Choroid plexus epithelial cell (primary cell): Measurements from ENCODE around the gene CALML4.

ENCODE experiments used
- DNase-seq: peaks from one replicate; pipeline ENCODE4 v3.0.0-alpha.2; 2010; ENCODE audit warnings: low read depth
- H3K4me3 ChIP-seq: 2 replicates; pipeline ENCODE4 v1.5.1; 2011; ENCODE audit warnings: low read depth, mild to moderate bottlenecking, control low read depth, low read length, moderate library complexity
- TF ChIP-seq, protein P1 (sequence below): conservative IDR thresholded peaks from 2 replicates; pipeline ENCODE4 v1.5.1; 2011; ENCODE audit warnings: low read depth, mild to moderate bottlenecking, control low read depth, inconsistent platforms, low read length, moderate library complexity

CALML4 gene

DNA sequence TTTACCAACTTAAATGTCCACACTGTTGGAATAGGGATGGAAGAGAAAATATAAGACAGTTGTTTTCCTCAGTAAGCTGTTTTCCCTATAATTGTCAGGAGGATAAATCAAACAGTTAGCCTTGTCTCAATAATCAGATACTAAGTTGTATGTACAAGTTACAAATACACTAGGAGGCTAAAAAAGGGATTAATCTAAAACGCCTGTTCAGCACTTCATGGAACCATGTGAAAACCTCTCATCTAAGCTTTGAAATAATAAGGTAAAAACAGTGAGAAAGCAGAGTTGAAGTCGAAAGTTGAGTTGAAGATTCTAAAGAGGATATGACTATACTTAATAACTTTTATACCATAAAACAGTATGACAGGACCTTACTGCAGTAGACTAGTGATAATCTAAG is 62.0 kb downstream of the CALML4 start:
- TF ChIP-seq, protein P1, sequence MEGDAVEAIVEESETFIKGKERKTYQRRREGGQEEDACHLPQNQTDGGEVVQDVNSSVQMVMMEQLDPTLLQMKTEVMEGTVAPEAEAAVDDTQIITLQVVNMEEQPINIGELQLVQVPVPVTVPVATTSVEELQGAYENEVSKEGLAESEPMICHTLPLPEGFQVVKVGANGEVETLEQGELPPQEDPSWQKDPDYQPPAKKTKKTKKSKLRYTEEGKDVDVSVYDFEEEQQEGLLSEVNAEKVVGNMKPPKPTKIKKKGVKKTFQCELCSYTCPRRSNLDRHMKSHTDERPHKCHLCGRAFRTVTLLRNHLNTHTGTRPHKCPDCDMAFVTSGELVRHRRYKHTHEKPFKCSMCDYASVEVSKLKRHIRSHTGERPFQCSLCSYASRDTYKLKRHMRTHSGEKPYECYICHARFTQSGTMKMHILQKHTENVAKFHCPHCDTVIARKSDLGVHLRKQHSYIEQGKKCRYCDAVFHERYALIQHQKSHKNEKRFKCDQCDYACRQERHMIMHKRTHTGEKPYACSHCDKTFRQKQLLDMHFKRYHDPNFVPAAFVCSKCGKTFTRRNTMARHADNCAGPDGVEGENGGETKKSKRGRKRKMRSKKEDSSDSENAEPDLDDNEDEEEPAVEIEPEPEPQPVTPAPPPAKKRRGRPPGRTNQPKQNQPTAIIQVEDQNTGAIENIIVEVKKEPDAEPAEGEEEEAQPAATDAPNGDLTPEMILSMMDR, result no peak
- DNase-seq, result no peak
- H3K4me3 ChIP-seq, result no peak overlapping the region
